GM23248 (cell line): ENCODE data around the gene SYNRG. TPM values are rescaled to one million over a fixed set of nuclear protein-coding genes. Genes with fewer than 3 reads are reported as not detected.
A peak's percentile ranks its signal among the peaks of the same experiment; 100 is the strongest.

Source experiments
- DNase-seq: peaks from one replicate; pipeline ENCODE4 v3.0.0-alpha.2; 2015
- H2AFZ ChIP-seq: fragments of 200-600 bp; sonication (generic); 2 replicates; pipeline ENCODE4 v1.6.1; 2016; ENCODE audit warnings: antibody characterized with exemption
- H3F3A ChIP-seq: fragments of 200-600 bp; sonication (generic); 2 replicates; pipeline ENCODE4 v1.6.1; 2016; ENCODE audit warnings: mild to moderate bottlenecking, antibody characterized with exemption, mixed run types; ENCODE audit not compliant: insufficient read depth
- H3K27ac ChIP-seq: fragments of 200-600 bp; sonication (generic); 2 replicates; pipeline ENCODE4 v1.5.1; 2016; ENCODE audit warnings: mild to moderate bottlenecking
- H3K27me3 ChIP-seq: fragments of 200-600 bp; sonication (generic); replicated peaks from 2 replicates; pipeline ENCODE4 v1.6.1; 2016; ENCODE audit warnings: mild to moderate bottlenecking; ENCODE audit not compliant: insufficient read depth
- H3K36me3 ChIP-seq: fragments of 200-600 bp; sonication (generic); 2 replicates; pipeline ENCODE4 v1.6.1; 2016; ENCODE audit warnings: low read depth, mild to moderate bottlenecking
- H3K4me1 ChIP-seq: fragments of 200-600 bp; sonication (generic); 2 replicates; pipeline ENCODE4 v1.6.1; 2016; ENCODE audit warnings: mild to moderate bottlenecking; ENCODE audit not compliant: insufficient read depth
- H3K4me2 ChIP-seq: fragments of 200-600 bp; sonication (generic); one replicate; pipeline ENCODE4 v1.6.1; 2016; ENCODE audit warnings: mild to moderate bottlenecking; ENCODE audit not compliant: unreplicated experiment
- H3K4me3 ChIP-seq: fragments of 200-600 bp; sonication (generic); 2 replicates; pipeline ENCODE4 v1.5.1; 2016; ENCODE audit warnings: mild to moderate bottlenecking
- H3K79me2 ChIP-seq: fragments of 200-600 bp; sonication (generic); 2 replicates; pipeline ENCODE4 v1.6.1; 2016; ENCODE audit warnings: mild to moderate bottlenecking; ENCODE audit not compliant: insufficient read depth
- H3K9ac ChIP-seq: fragments of 200-600 bp; sonication (generic); 2 replicates; pipeline ENCODE4 v1.6.1; 2016; ENCODE audit warnings: mild to moderate bottlenecking
- H3K9me2 ChIP-seq: fragments of 200-600 bp; sonication (generic); 2 replicates; pipeline ENCODE4 v1.6.1; 2016; ENCODE audit warnings: mixed run types, mild to moderate bottlenecking, moderate library complexity; ENCODE audit not compliant: insufficient read depth
- H3K9me3 ChIP-seq: fragments of 200-600 bp; sonication (generic); one replicate; pipeline ENCODE4 v1.6.1; 2017; ENCODE audit warnings: low read depth
- H4K20me1 ChIP-seq: fragments of 200-600 bp; sonication (generic); 2 replicates; pipeline ENCODE4 v1.6.0; 2016; ENCODE audit not compliant: insufficient read depth
- EZH2 ChIP-seq: fragments of 200-600 bp; sonication (generic); IDR thresholded peaks from 2 replicates; pipeline ENCODE4 v1.6.1; 2018; ENCODE audit warnings: antibody characterized with exemption, mild to moderate bottlenecking; ENCODE audit not compliant: insufficient read depth, poor library complexity, severe bottlenecking
- EZH2phosphoT487 ChIP-seq: fragments of 200-600 bp; sonication (generic); IDR thresholded peaks from 2 replicates; pipeline ENCODE4 v1.6.1; 2018; ENCODE audit warnings: antibody characterized with exemption, moderate library complexity, mild to moderate bottlenecking, low read depth; ENCODE audit not compliant: insufficient read depth
- WGBS, 2 experiments: methylation state at CpG; one replicate each; pipeline ENCODE4 v1.1.6; 2015 to 2017; ENCODE audit warnings: low lambda C conversion rate in 2 of 2, low coverage in 1 of 2; ENCODE audit errors: missing lambda C conversion rate in 2 of 2; 5-methylcytosine and 5-hydroxymethylcytosine counted together
- in situ Hi-C: fragments of 300-500 bp; cut with MboI; formaldehyde crosslinking; loops from 2 replicates; pipeline ENCODE4 v1.15.0; 2020
- polyA plus RNA-seq: library from polyadenylated mRNA; unstranded; fragments of >200 nt; fragmentation: Nextera tagmentation; extraction: Ambion mirVana; gene quantifications from 2 replicates; pipeline ENCODE4 v1.2.1, GENCODE V29; 2016
- total RNA-seq: library from RNA; depleted of rRNA; stranded (reverse); fragments of >200 nt; shearing (Covaris generic); gene quantifications from 2 replicates; pipeline ENCODE4 v1.2.3, GENCODE V29; 2014

SYNRG gene
- total and polyA plus RNA-seq, 2 experiments from 2014 or later = 5.6 to 13.1 TPM

- Histone ChIP-seq H3K79me2 (no peaks in the 10 kb centered on the region), H3K9me2 (no peaks in the 10 kb centered on the region), H3K27me3 (no peaks in the 10 kb centered on the region), H3K4me2 (no peak overlapping the region), H4K20me1 (no peaks in the 10 kb centered on the region), H3K9me3 (no peaks in the 10 kb centered on the region), H3K36me3 (peaks cover 53% of the 10 kb centered on the region), H2AFZ (no peak overlapping the region), H3K4me1 (no peaks in the 10 kb centered on the region), H3K4me3 (no peak overlapping the region), H3K27ac (no peak overlapping the region), H3K9ac (no peak overlapping the region), H3F3A (no peaks in the 10 kb centered on the region)
- no peak for DNase-seq
- in situ Hi-C loops = no loop called here
- TF ChIP-seq EZH2phosphoT487 (no peak), EZH2 (no peak)
- WGBS, 2 experiments = 100% methylated on average over 2 of the region's 2 CpGs
Measured at GRCh38 chr17:37557482-37557881, 51.7 kb downstream of the SYNRG start.

GRCh38 chr17:37555386-37555785, 53.8 kb downstream of the SYNRG start:
- H3K27ac ChIP-seq = no peak overlapping the region
- WGBS, 2 experiments = 94 to 99% methylated on average over 3 of the region's 3 CpGs
- in situ Hi-C loops = no loop called here
- H3K79me2 ChIP-seq = peaks cover 13% of the 10 kb centered on the region
- H3K4me2 ChIP-seq = no peak overlapping the region
- no peak overlapping the region for H2AFZ ChIP-seq
- H4K20me1 ChIP-seq = no peaks in the 10 kb centered on the region
- no peak overlapping the region for H3K4me3 ChIP-seq
- no peaks in the 10 kb centered on the region for H3K4me1 ChIP-seq
- DNase-seq = no peak
- no peaks in the 10 kb centered on the region for H3F3A ChIP-seq
- H3K36me3 ChIP-seq = peaks cover 45% of the 10 kb centered on the region
- H3K27me3 ChIP-seq = no peaks in the 10 kb centered on the region
- TF ChIP-seq EZH2 = no peak
- no peak for TF ChIP-seq EZH2phosphoT487
- H3K9me2 ChIP-seq = no peaks in the 10 kb centered on the region
- H3K9ac ChIP-seq = no peak overlapping the region
- no peaks in the 10 kb centered on the region for H3K9me3 ChIP-seq

GRCh38 chr17:37553401-37553966, 55.7 kb downstream of the SYNRG start:
- H3K36me3 ChIP-seq = peaks cover 35% of the 10 kb centered on the region
- TF ChIP-seq EZH2 (no peak), EZH2phosphoT487 (no peak)
- H3K79me2 ChIP-seq = peaks cover 29% of the 10 kb centered on the region
- DNase-seq = no peak
- H3K4me2 ChIP-seq = no peak overlapping the region
- 89 to 90% methylated on average over 6 of the region's 6 CpGs for WGBS, 2 experiments
- no peak overlapping the region for H2AFZ ChIP-seq
- in situ Hi-C loops = no loop called here
- no peaks in the 10 kb centered on the region for H3F3A ChIP-seq
- H3K9me2 ChIP-seq = no peaks in the 10 kb centered on the region
- H3K9ac ChIP-seq = no peak overlapping the region
- no peaks in the 10 kb centered on the region for H3K27me3 ChIP-seq
- no peak overlapping the region for H3K27ac ChIP-seq
- no peaks in the 10 kb centered on the region for H3K4me1 ChIP-seq
- no peak overlapping the region for H3K4me3 ChIP-seq
- no peaks in the 10 kb centered on the region for H3K9me3 ChIP-seq
- no peaks in the 10 kb centered on the region for H4K20me1 ChIP-seq

GRCh38 chr17:37551788-37552187, 57.4 kb downstream of the SYNRG start:
- no peaks in the 10 kb centered on the region for H3K9me2 ChIP-seq
- H3K4me3 ChIP-seq = no peak overlapping the region
- H3K27ac ChIP-seq = no peak overlapping the region
- no peak overlapping the region for H3K4me2 ChIP-seq
- in situ Hi-C loops = no loop called here
- peaks cover 36% of the 10 kb centered on the region for H3K79me2 ChIP-seq
- no peaks in the 10 kb centered on the region for H4K20me1 ChIP-seq
- no peak overlapping the region for H3K9ac ChIP-seq
- peaks cover 19% of the 10 kb centered on the region; the same call in 1 of the 2 replicates for H3K36me3 ChIP-seq
- no peak overlapping the region for H2AFZ ChIP-seq
- H3K4me1 ChIP-seq = no peaks in the 10 kb centered on the region
- H3K27me3 ChIP-seq = no peaks in the 10 kb centered on the region
- 98% methylated on average over 3 of the region's 3 CpGs for WGBS, 2 experiments
- H3K9me3 ChIP-seq = no peaks in the 10 kb centered on the region
- no peaks in the 10 kb centered on the region for H3F3A ChIP-seq
- peak; percentile 56 for DNase-seq
- TF ChIP-seq EZH2phosphoT487 (no peak), EZH2 (no peak)
